ENCODE data around the gene UGT1A7.

The UGT1A7 gene

GRCh38 chr2:233761040-233761769, 79.5 kb downstream of the UGT1A7 start:
- no peak for DNase-seq (ENCODE audit: low read depth in 2 of 2)

- no peak for DNase-seq (ENCODE audit: low read depth in 2 of 2)
These were observed 82.6 kb downstream of the UGT1A7 start for GRCh38 chr2:233764264-233764663.

GRCh38 chr2:233764761-233765160, 83.1 kb downstream of the UGT1A7 start:
- no peak for DNase-seq (ENCODE audit: low read depth in 2 of 2)

- no peak for DNase-seq (ENCODE audit: low read depth in 2 of 2)
These were observed 84.7 kb downstream of the UGT1A7 start for GRCh38 chr2:233766416-233766815.

GRCh38 chr2:233768076-233768475, 86.4 kb downstream of the UGT1A7 start:
- no peak for DNase-seq (ENCODE audit: low read depth in 2 of 2)

GRCh38 chr2:233769260-233769659, 87.6 kb downstream of the UGT1A7 start:
- no peak for DNase-seq (ENCODE audit: low read depth in 2 of 2)

- no peak for DNase-seq (ENCODE audit: low read depth in 2 of 2)
These were observed 90.5 kb downstream of the UGT1A7 start for GRCh38 chr2:233772153-233772552.

GRCh38 chr2:233772583-233772982, 90.9 kb downstream of the UGT1A7 start:
- DNase-seq (ENCODE audit: low read depth in 2 of 2) = no peak

- DNase-seq (ENCODE audit: low read depth in 2 of 2) = no peak
These were observed 92.2 kb downstream of the UGT1A7 start for GRCh38 chr2:233773854-233774253.

- DNase-seq (ENCODE audit: low read depth in 2 of 2) = no peak
These were observed 93.7 kb downstream of the UGT1A7 start for GRCh38 chr2:233775414-233775813.

GRCh38 chr2:233778030-233778429, 96.3 kb downstream of the UGT1A7 start, which contains the start of gene MROH2A:
Gene MROH2A, plus strand, starts transcription at chr2:233778330. Its CDS starts 1,029 bp downstream, at chr2:233779359.
- no peak for DNase-seq (ENCODE audit: low read depth in 2 of 2)

GRCh38 chr2:233779722-233780121, 98.0 kb downstream of the UGT1A7 start:
- no peak for DNase-seq (ENCODE audit: low read depth in 2 of 2)

GRCh38 chr2:233780771-233781170, 99.1 kb downstream of the UGT1A7 start:
- no peak for DNase-seq (ENCODE audit: low read depth in 2 of 2)

GRCh38 chr2:233789554-233789953, 107.9 kb downstream of the UGT1A7 start:
- DNase-seq (ENCODE audit: low read depth in 2 of 2) = no peak

- DNase-seq (ENCODE audit: low read depth in 2 of 2) = no peak
These were observed 109.6 kb downstream of the UGT1A7 start for GRCh38 chr2:233791151-233791882.

- DNase-seq (ENCODE audit: low read depth in 2 of 2) = no peak
These were observed 110.2 kb downstream of the UGT1A7 start for GRCh38 chr2:233791883-233792329.

- no peak for DNase-seq (ENCODE audit: low read depth in 2 of 2)
These were observed 111.0 kb downstream of the UGT1A7 start for GRCh38 chr2:233792720-233793119.

GRCh38 chr2:233793465-233794127, 111.9 kb downstream of the UGT1A7 start:
- no peak for DNase-seq (ENCODE audit: low read depth in 2 of 2)

- no peak for DNase-seq (ENCODE audit: low read depth in 2 of 2)
These were observed 112.5 kb downstream of the UGT1A7 start for GRCh38 chr2:233794128-233794658.

GRCh38 chr2:233795735-233796171, 114.1 kb downstream of the UGT1A7 start:
- DNase-seq (ENCODE audit: low read depth in 2 of 2) = no peak

GRCh38 chr2:233796254-233796653, 114.6 kb downstream of the UGT1A7 start:
- no peak for DNase-seq (ENCODE audit: low read depth in 2 of 2)
